ENCODE data around the gene C1QTNF7.

C1QTNF7 gene

GRCh38 chr4:15425520-15425919, 2.3 kb upstream of the C1QTNF7 start:
- no peaks in the 10 kb centered on the region for H3K27me3 ChIP-seq (ENCODE audit: insufficient read depth, insufficient read length)
- TF ChIP-seq YY1 (IDR thresholded peaks at IDR 0.05; ENCODE audit: insufficient read depth, insufficient read length) (no peak), ZNF274 (IDR thresholded peaks at IDR 0.05; ENCODE audit: low read depth, low read length) (no peak), SUZ12 (IDR thresholded peaks at IDR 0.05; ENCODE audit: extremely low read depth, insufficient read depth, insufficient read length) (no peak)
- no peaks in the 10 kb centered on the region for H3K4me1 ChIP-seq (ENCODE audit: insufficient read depth, insufficient read length)
- no peak for DNase-seq (ENCODE audit: low read depth, low spot score)
- no peaks in the 10 kb centered on the region for H3K36me3 ChIP-seq (ENCODE audit: insufficient read depth, insufficient read length, low read length)
- peaks cover under 1% of the 10 kb centered on the region; the same call in 1 of the 2 replicates for H3K9me3 ChIP-seq (ENCODE audit: insufficient read depth, low read length)
- no peak overlapping the region for H3K4me3 ChIP-seq (ENCODE audit: insufficient read length, low read depth)
- no peak overlapping the region for H3K9ac ChIP-seq (ENCODE audit: insufficient read length, low read depth)

DNA sequence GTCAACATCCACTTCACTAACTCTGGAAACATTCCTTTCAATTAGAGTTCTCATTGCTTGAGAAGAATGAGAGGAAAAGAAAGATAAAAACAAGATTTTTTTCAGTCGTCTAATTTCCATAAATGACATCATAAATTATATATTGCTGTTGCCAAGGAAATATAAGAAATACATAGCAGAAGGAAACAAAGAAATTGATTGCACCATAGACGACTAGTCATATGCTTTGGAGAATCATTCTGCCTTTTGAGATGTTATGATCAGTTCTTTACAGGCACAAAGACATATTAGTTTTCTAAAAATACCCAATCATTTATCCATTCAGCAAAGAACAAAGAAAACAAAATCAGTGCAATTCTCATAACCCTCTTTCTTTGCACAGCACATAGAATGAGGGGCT, 672 bp upstream of the C1QTNF7 start:
- H3K36me3 ChIP-seq (ENCODE audit: insufficient read depth, insufficient read length, low read length), result no peaks in the 10 kb centered on the region
- H3K9ac ChIP-seq (ENCODE audit: insufficient read length, low read depth), result no peak overlapping the region
- no peak for DNase-seq (ENCODE audit: low read depth, low spot score)
- H3K4me1 ChIP-seq (ENCODE audit: insufficient read depth, insufficient read length), result no peaks in the 10 kb centered on the region
- H3K4me3 ChIP-seq (ENCODE audit: insufficient read length, low read depth), result no peak overlapping the region
- H3K27me3 ChIP-seq (ENCODE audit: insufficient read depth, insufficient read length), result no peaks in the 10 kb centered on the region
- H3K9me3 ChIP-seq (ENCODE audit: insufficient read depth, low read length), result peaks cover 16% of the 10 kb centered on the region
- TF ChIP-seq ZNF274 (IDR thresholded peaks at IDR 0.05; ENCODE audit: low read depth, low read length) (no peak), SUZ12 (IDR thresholded peaks at IDR 0.05; ENCODE audit: extremely low read depth, insufficient read depth, insufficient read length) (no peak), YY1 (IDR thresholded peaks at IDR 0.05; ENCODE audit: insufficient read depth, insufficient read length) (no peak)

DNA sequence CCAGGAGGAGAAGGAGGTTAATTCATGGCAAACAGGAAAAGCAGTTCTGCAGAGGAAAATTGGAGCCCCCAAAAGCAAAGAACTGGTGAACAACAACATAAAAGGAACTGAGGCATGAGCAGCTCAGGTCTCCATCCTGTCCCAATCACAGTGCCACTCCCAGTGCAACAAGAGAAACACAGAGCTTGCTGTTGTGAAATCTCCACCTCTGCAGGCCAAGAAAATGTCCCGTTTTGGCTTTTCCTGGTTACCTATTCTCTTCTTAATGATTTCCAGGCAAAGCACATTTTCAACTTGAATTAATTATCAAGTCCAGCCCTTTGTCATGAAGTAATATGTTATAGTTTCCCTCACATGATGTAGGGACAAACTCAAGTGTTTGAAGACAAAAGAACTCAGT, 778 bp downstream of the C1QTNF7 start:
- peaks cover 16% of the 10 kb centered on the region for H3K9me3 ChIP-seq (ENCODE audit: insufficient read depth, low read length)
- TF ChIP-seq SUZ12 (IDR thresholded peaks at IDR 0.05; ENCODE audit: extremely low read depth, insufficient read depth, insufficient read length) (no peak), ZNF274 (IDR thresholded peaks at IDR 0.05; ENCODE audit: low read depth, low read length) (no peak), YY1 (IDR thresholded peaks at IDR 0.05; ENCODE audit: insufficient read depth, insufficient read length) (no peak)
- H3K4me1 ChIP-seq (ENCODE audit: insufficient read depth, insufficient read length), result no peaks in the 10 kb centered on the region
- no peaks in the 10 kb centered on the region for H3K36me3 ChIP-seq (ENCODE audit: insufficient read depth, insufficient read length, low read length)
- no peaks in the 10 kb centered on the region for H3K27me3 ChIP-seq (ENCODE audit: insufficient read depth, insufficient read length)
- H3K9ac ChIP-seq (ENCODE audit: insufficient read length, low read depth), result no peak overlapping the region
- no peak overlapping the region for H3K4me3 ChIP-seq (ENCODE audit: insufficient read length, low read depth)
- DNase-seq (ENCODE audit: low read depth, low spot score), result no peak

DNA sequence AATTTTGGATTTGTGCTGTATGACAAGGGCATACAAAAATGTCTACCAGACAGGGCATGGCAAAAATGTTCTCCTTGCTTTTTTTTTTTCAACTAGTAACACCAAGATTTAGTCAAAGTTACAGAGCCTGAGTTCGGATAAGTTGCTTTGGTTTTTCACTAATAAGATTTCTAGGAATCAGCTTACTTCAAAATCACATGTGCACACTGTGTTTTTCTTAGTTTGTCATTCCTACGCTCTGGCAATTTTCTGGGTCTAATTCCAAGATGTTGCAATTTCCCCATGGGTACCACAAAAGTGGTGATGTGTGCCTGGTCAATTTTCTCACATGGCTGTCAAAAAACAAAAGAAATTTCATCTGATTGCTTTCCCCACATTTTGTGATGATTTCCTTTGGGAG, 6.3 kb downstream of the C1QTNF7 start:
- TF ChIP-seq YY1 (IDR thresholded peaks at IDR 0.05; ENCODE audit: insufficient read depth, insufficient read length), result no peak
- TF ChIP-seq SUZ12 (IDR thresholded peaks at IDR 0.05; ENCODE audit: extremely low read depth, insufficient read depth, insufficient read length), result no peak
- no peak for TF ChIP-seq ZNF274 (IDR thresholded peaks at IDR 0.05; ENCODE audit: low read depth, low read length)
- Histone ChIP-seq H3K9ac (ENCODE audit: insufficient read length, low read depth) (no peak overlapping the region), H3K4me3 (ENCODE audit: insufficient read length, low read depth) (no peak overlapping the region), H3K4me1 (ENCODE audit: insufficient read depth, insufficient read length) (no peaks in the 10 kb centered on the region), H3K9me3 (ENCODE audit: insufficient read depth, low read length) (peaks cover 16% of the 10 kb centered on the region), H3K36me3 (ENCODE audit: insufficient read depth, insufficient read length, low read length) (no peaks in the 10 kb centered on the region), H3K27me3 (ENCODE audit: insufficient read depth, insufficient read length) (no peaks in the 10 kb centered on the region)
- no peak for DNase-seq (ENCODE audit: low read depth, low spot score)

- H3K4me3 ChIP-seq (ENCODE audit: insufficient read length, low read depth), result no peak overlapping the region
- H3K27me3 ChIP-seq (ENCODE audit: insufficient read depth, insufficient read length), result no peaks in the 10 kb centered on the region
- no peaks in the 10 kb centered on the region for H3K36me3 ChIP-seq (ENCODE audit: insufficient read depth, insufficient read length, low read length)
- no peaks in the 10 kb centered on the region for H3K4me1 ChIP-seq (ENCODE audit: insufficient read depth, insufficient read length)
- H3K9me3 ChIP-seq (ENCODE audit: insufficient read depth, low read length), result peaks cover 16% of the 10 kb centered on the region
- DNase-seq (ENCODE audit: low read depth, low spot score), result no peak
- TF ChIP-seq SUZ12 (IDR thresholded peaks at IDR 0.05; ENCODE audit: extremely low read depth, insufficient read depth, insufficient read length), result no peak
- no peak for TF ChIP-seq YY1 (IDR thresholded peaks at IDR 0.05; ENCODE audit: insufficient read depth, insufficient read length)
- no peak for TF ChIP-seq ZNF274 (IDR thresholded peaks at IDR 0.05; ENCODE audit: low read depth, low read length)
- H3K9ac ChIP-seq (ENCODE audit: insufficient read length, low read depth), result no peak overlapping the region
Observed at GRCh38 chr4:15434676-15435075, 6.8 kb downstream of the C1QTNF7 start.

GRCh38 chr4:15436513-15436912, 8.7 kb downstream of the C1QTNF7 start:
- peaks cover 5% of the 10 kb centered on the region for H3K9me3 ChIP-seq (ENCODE audit: insufficient read depth, low read length)
- H3K36me3 ChIP-seq (ENCODE audit: insufficient read depth, insufficient read length, low read length), result no peaks in the 10 kb centered on the region
- no peak overlapping the region for H3K9ac ChIP-seq (ENCODE audit: insufficient read length, low read depth)
- TF ChIP-seq SUZ12 (IDR thresholded peaks at IDR 0.05; ENCODE audit: extremely low read depth, insufficient read depth, insufficient read length) (no peak), ZNF274 (IDR thresholded peaks at IDR 0.05; ENCODE audit: low read depth, low read length) (no peak), YY1 (IDR thresholded peaks at IDR 0.05; ENCODE audit: insufficient read depth, insufficient read length) (no peak)
- H3K4me3 ChIP-seq (ENCODE audit: insufficient read length, low read depth), result no peak overlapping the region
- no peaks in the 10 kb centered on the region for H3K4me1 ChIP-seq (ENCODE audit: insufficient read depth, insufficient read length)
- H3K27me3 ChIP-seq (ENCODE audit: insufficient read depth, insufficient read length), result no peaks in the 10 kb centered on the region
- no peak for DNase-seq (ENCODE audit: low read depth, low spot score)

DNA sequence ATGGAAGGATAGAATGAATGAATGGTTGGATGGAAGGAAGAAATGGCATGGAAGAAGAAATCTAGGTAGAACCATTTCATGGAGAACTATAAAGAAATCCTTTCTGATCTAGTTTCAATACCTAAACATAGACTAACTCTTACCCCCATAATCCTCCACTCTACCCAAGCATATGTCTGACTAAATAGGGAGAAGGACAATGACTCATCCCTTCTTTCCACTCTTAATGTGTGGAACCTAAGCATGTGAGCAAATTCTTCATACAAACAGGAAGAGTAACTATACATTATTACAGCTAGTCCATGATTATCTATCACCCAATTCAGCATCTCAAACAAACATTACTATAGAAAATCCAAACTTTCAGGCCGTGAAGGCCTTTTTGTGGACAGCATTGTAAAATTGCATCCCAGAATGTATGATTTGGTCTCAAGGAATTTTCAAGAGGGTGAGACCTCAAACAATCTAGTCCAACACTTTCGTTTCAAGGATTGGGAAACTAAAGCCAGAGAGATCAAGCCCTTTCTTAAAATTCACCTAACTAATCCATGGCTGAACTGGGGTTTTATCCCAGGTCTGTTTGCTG, 11.2 kb downstream of the C1QTNF7 start:
- H3K9me3 ChIP-seq (ENCODE audit: insufficient read depth, low read length), result no peaks in the 10 kb centered on the region
- no peaks in the 10 kb centered on the region for H3K4me1 ChIP-seq (ENCODE audit: insufficient read depth, insufficient read length)
- DNase-seq (ENCODE audit: low read depth, low spot score), result no peak
- no peaks in the 10 kb centered on the region for H3K27me3 ChIP-seq (ENCODE audit: insufficient read depth, insufficient read length)
- no peak overlapping the region for H3K4me3 ChIP-seq (ENCODE audit: insufficient read length, low read depth)
- H3K9ac ChIP-seq (ENCODE audit: insufficient read length, low read depth), result no peak overlapping the region
- H3K36me3 ChIP-seq (ENCODE audit: insufficient read depth, insufficient read length, low read length), result no peaks in the 10 kb centered on the region
- no peak for TF ChIP-seq ZNF274 (IDR thresholded peaks at IDR 0.05; ENCODE audit: low read depth, low read length)
- no peak for TF ChIP-seq YY1 (IDR thresholded peaks at IDR 0.05; ENCODE audit: insufficient read depth, insufficient read length)
- TF ChIP-seq SUZ12 (IDR thresholded peaks at IDR 0.05; ENCODE audit: extremely low read depth, insufficient read depth, insufficient read length), result no peak
